ENCODE results near the gene MAGIX. TPM values are rescaled to one million over a fixed set of nuclear protein-coding genes. Genes with fewer than 3 reads are reported as not detected.
"Not testable (repeated sequence)": the region's sequence is repeated elsewhere in the genome, so short reads cannot be mapped to it uniquely, and the experiment has no call there.

MAGIX gene
- total RNA-seq, 2 experiments from 2014 or later: 0.97 to 1.5 TPM

- H3K4me3 Mint-ChIP-seq: peak overlapping the region; percentile 77
- ChIA-PET POLR2A (no interaction called here), CTCF (interaction anchor here (1.1 to 1.2 kb wide), 3 partner anchors 9 to 29 kb away, joined by 3 to 4 read pairs (median 4); no protein-coding TSS in a partner anchor)
- no peaks in the 10 kb centered on the region for H3K27me3 Mint-ChIP-seq (ENCODE audit: low read depth)
- peak; percentile 84 for DNase-seq
- peaks cover 38% of the 10 kb centered on the region for H3K4me1 Mint-ChIP-seq (ENCODE audit: low read depth)
- H3K9me3 Mint-ChIP-seq (ENCODE audit: insufficient read depth): no peaks in the 10 kb centered on the region
- no peaks in the 10 kb centered on the region for H3K36me3 Mint-ChIP-seq (ENCODE audit: low read depth)
- ATAC-seq: peak; percentile 65
- H3K27ac Mint-ChIP-seq: peak overlapping the region; percentile 93
Measured at GRCh38 chrX:49163555-49164419, 1.2 kb downstream of the MAGIX start.

GRCh38 chrX:49164589-49165360, 2.2 kb downstream of the MAGIX start:
- Mint-ChIP-seq H3K9me3 (ENCODE audit: insufficient read depth) (no peaks in the 10 kb centered on the region), H3K27ac (peak overlapping the region; percentile 98), H3K36me3 (ENCODE audit: low read depth) (no peaks in the 10 kb centered on the region), H3K4me1 (ENCODE audit: low read depth) (peaks cover 43% of the 10 kb centered on the region), H3K4me3 (peak overlapping the region; percentile 77), H3K27me3 (ENCODE audit: low read depth) (no peaks in the 10 kb centered on the region)
- DNase-seq (no peak), ATAC-seq (no peak)
- ChIA-PET POLR2A (no interaction called here), CTCF (interaction anchor here (1.1 to 2.8 kb wide), 3 partner anchors 9 to 28 kb away, joined by 3 to 16 read pairs (median 4); no protein-coding TSS in a partner anchor)

GRCh38 chrX:49165901-49166881, 3.6 kb downstream of the MAGIX start:
- Mint-ChIP-seq H3K27ac (peak overlapping the region; percentile 98), H3K4me3 (peak overlapping the region; percentile 77), H3K4me1 (ENCODE audit: low read depth) (peaks cover 45% of the 10 kb centered on the region)

GRCh38 chrX:49166914-49167739, 4.6 kb downstream of the MAGIX start:
- POLR2A ChIA-PET: interaction anchor here (0.8 to 1.1 kb wide), 6 partner anchors 9 to 229 kb away, joined by 3 to 5 read pairs (median 4); no protein-coding TSS in a partner anchor

More at GRCh38 chrX:49165901-49166881, 3.6 kb downstream of the MAGIX start:
- Mint-ChIP-seq H3K27me3 (ENCODE audit: low read depth) (no peaks in the 10 kb centered on the region), H3K9me3 (ENCODE audit: insufficient read depth) (no peaks in the 10 kb centered on the region), H3K36me3 (ENCODE audit: low read depth) (no peaks in the 10 kb centered on the region)
- ATAC-seq: peak; percentile 58
- ChIA-PET POLR2A (interaction anchor here (0.7 to 1.1 kb wide), 5 partner anchors 10 to 228 kb away, joined by 3 to 5 read pairs (median 3); no protein-coding TSS in a partner anchor), CTCF (interaction anchor here (0.6 to 2.8 kb wide), 8 partner anchors 9 to 86 kb away, joined by 3 to 16 read pairs (median 4); no protein-coding TSS in a partner anchor)
- peak; percentile 85 for DNase-seq

GRCh38 chrX:49167740-49168108, 5.2 kb downstream of the MAGIX start:
- H3K36me3 Mint-ChIP-seq (ENCODE audit: low read depth): peaks cover 2% of the 10 kb centered on the region
- DNase-seq (no peak), ATAC-seq (no peak)
- peak overlapping the region; percentile 98 for H3K27ac Mint-ChIP-seq
- no peaks in the 10 kb centered on the region for H3K9me3 Mint-ChIP-seq (ENCODE audit: insufficient read depth)
- H3K4me1 Mint-ChIP-seq (ENCODE audit: low read depth): peaks cover 48% of the 10 kb centered on the region
- ChIA-PET POLR2A (interaction anchor here (0.8 to 1.1 kb wide), 4 partner anchors 9 to 229 kb away, joined by 3 to 5 read pairs (median 4); no protein-coding TSS in a partner anchor), CTCF (interaction anchor here (1.0 to 2.8 kb wide), 4 partner anchors 12 to 276 kb away, joined by 3 to 16 read pairs (median 8); no protein-coding TSS in a partner anchor)
- H3K27me3 Mint-ChIP-seq (ENCODE audit: low read depth): no peaks in the 10 kb centered on the region
- peak overlapping the region; percentile 77 for H3K4me3 Mint-ChIP-seq

More at GRCh38 chrX:49166914-49167739, 4.6 kb downstream of the MAGIX start:
- no peaks in the 10 kb centered on the region for H3K36me3 Mint-ChIP-seq (ENCODE audit: low read depth)
- peak overlapping the region; percentile 77 for H3K4me3 Mint-ChIP-seq
- CTCF ChIA-PET: interaction anchor here (0.6 to 2.8 kb wide), 10 partner anchors 8 to 276 kb away, joined by 3 to 16 read pairs (median 4); no protein-coding TSS in a partner anchor
- H3K4me1 Mint-ChIP-seq (ENCODE audit: low read depth): peaks cover 46% of the 10 kb centered on the region
- H3K27ac Mint-ChIP-seq: peak overlapping the region; percentile 98
- no peaks in the 10 kb centered on the region for H3K27me3 Mint-ChIP-seq (ENCODE audit: low read depth)
- no peaks in the 10 kb centered on the region for H3K9me3 Mint-ChIP-seq (ENCODE audit: insufficient read depth)
- DNase-seq: peak; percentile 73
- peak; percentile 47 for ATAC-seq

GRCh38 chrX:49171752-49172279, 9.3 kb downstream of the MAGIX start, which contains the start of gene PLP2:
TSS of gene PLP2 (plus strand) at chrX:49171898. CDS start at chrX:49172001, 103 bp downstream.
- Mint-ChIP-seq H3K4me1 (ENCODE audit: low read depth) (peaks cover 48% of the 10 kb centered on the region), H3K27ac (peak within 1 kb of the TSS; percentile 90), H3K36me3 (ENCODE audit: low read depth) (peaks cover 36% of the 10 kb centered on the region), H3K9me3 (ENCODE audit: insufficient read depth) (no peaks in the 10 kb centered on the region), H3K4me3 (peak within 1 kb of the TSS; percentile 85), H3K27me3 (ENCODE audit: low read depth) (no peaks in the 10 kb centered on the region)
- POLR2A ChIA-PET: interaction anchor here (0.7 to 1.4 kb wide), 2 partner anchors 31 to 101 kb away, joined by 3 to 4 read pairs; no protein-coding TSS in a partner anchor
- ATAC-seq (peak; percentile 59), DNase-seq (peak; percentile 77)
- CTCF ChIA-PET: interaction anchor here (1.2 to 1.6 kb wide), 3 partner anchors 16 to 21 kb away, joined by 4 to 6 read pairs (median 5); no protein-coding TSS in a partner anchor

- ChIA-PET CTCF (interaction anchor here (1.2 to 1.6 kb wide), 4 partner anchors 15 to 21 kb away, joined by 4 to 6 read pairs (median 4); no protein-coding TSS in a partner anchor), POLR2A (interaction anchor here (0.6 to 1.4 kb wide), 4 partner anchors 16 to 371 kb away, joined by 3 to 4 read pairs (median 3); partner anchors contain the start of gene HDAC6)
- ATAC-seq: peak; percentile 86
- H3K9me3 Mint-ChIP-seq (ENCODE audit: insufficient read depth): no peaks in the 10 kb centered on the region
- H3K4me3 Mint-ChIP-seq: peak overlapping the region; percentile 85
- H3K27ac Mint-ChIP-seq: peak overlapping the region; percentile 90
- no peaks in the 10 kb centered on the region for H3K27me3 Mint-ChIP-seq (ENCODE audit: low read depth)
- H3K4me1 Mint-ChIP-seq (ENCODE audit: low read depth): peaks cover 47% of the 10 kb centered on the region
- peak; percentile 88 for DNase-seq
- H3K36me3 Mint-ChIP-seq (ENCODE audit: low read depth): peaks cover 38% of the 10 kb centered on the region
Measured at GRCh38 chrX:49172280-49172780, 9.8 kb downstream of the MAGIX start.

- H3K27me3 Mint-ChIP-seq (ENCODE audit: low read depth): not testable (repeated sequence)
Measured at GRCh38 chrX:49173544-49173943, 11.0 kb downstream of the MAGIX start.

GRCh38 chrX:49174723-49175122, 12.2 kb downstream of the MAGIX start:
- POLR2A ChIA-PET: no interaction called here
- Mint-ChIP-seq H3K4me3 (peak overlapping the region; percentile 40), H3K27me3 (ENCODE audit: low read depth) (no peaks in the 10 kb centered on the region), H3K36me3 (ENCODE audit: low read depth) (peaks cover 50% of the 10 kb centered on the region), H3K9me3 (ENCODE audit: insufficient read depth) (no peaks in the 10 kb centered on the region), H3K4me1 (ENCODE audit: low read depth) (peaks cover 40% of the 10 kb centered on the region), H3K27ac (peak overlapping the region; percentile 25)
- CTCF ChIA-PET: interaction anchor here (1.5 kb wide), 1 partner anchor 8 kb away, joined by 4 read pairs; no protein-coding TSS in a partner anchor
- DNase-seq (no peak), ATAC-seq (no peak)

More at GRCh38 chrX:49173544-49173943, 11.0 kb downstream of the MAGIX start:
- DNase-seq; H3K27ac Mint-ChIP-seq; ATAC-seq; H3K9me3 Mint-ChIP-seq (ENCODE audit: insufficient read depth): not testable (repeated sequence)
- CTCF ChIA-PET: interaction anchor here (1.5 kb wide), 1 partner anchor 14 kb away, joined by 4 read pairs; no protein-coding TSS in a partner anchor
- peak overlapping the region; percentile 85 for H3K4me3 Mint-ChIP-seq
- peaks cover 39% of the 10 kb centered on the region for H3K4me1 Mint-ChIP-seq (ENCODE audit: low read depth)
- peaks cover 43% of the 10 kb centered on the region for H3K36me3 Mint-ChIP-seq (ENCODE audit: low read depth)
- POLR2A ChIA-PET: interaction anchor here (0.7 kb wide), 1 partner anchor 90 kb away, joined by 3 read pairs; no protein-coding TSS in a partner anchor
